HCT116 (cell line): ENCODE data around the gene PWP1. TPM values are rescaled to one million over a fixed set of nuclear protein-coding genes. Genes with fewer than 3 reads are reported as not detected.

Experiments used
- ATAC-seq: fragments of 200-7000 bp; cut with Tn5 transposase; 2 replicates; pipeline ENCODE4 v1.9.1; 2020; ENCODE audit warnings: mild to moderate bottlenecking, moderate library complexity
- BruUV-seq: library from RNA; stranded (reverse); fragments of 400-500 nt; replicated peaks from 2 replicates; lab custom pipeline; 2021; lab: Mats Ljungman, UMichigan
- CTCF ChIA-PET: fragments of 300-600 bp; sonication (Branson Sonifier 250); formaldehyde crosslinking; loops from one replicate; lab custom pipeline; 2021; ENCODE audit warnings: antibody characterized with exemption; lab: Charles Lee
- POLR2A ChIA-PET: fragments of 300-600, 350-600 bp; sonication (Branson Sonifier 250); formaldehyde crosslinking; loops from one replicate; lab custom pipeline; 2021; ENCODE audit warnings: antibody characterized with exemption; lab: Charles Lee
- RAD21 ChIA-PET, 2 experiments: fragments of 300-600 bp; sonication (Branson Sonifier 250); formaldehyde crosslinking; loops; one replicate each; lab custom pipeline; 2023; ENCODE audit warnings: low total read pairs in 2 of 2; ENCODE audit not compliant: uncharacterized antibody in 2 of 2, unreplicated experiment in 2 of 2, low non-redundant PET in 1 of 2; lab: Charles Lee
- DNase-seq: peaks from one replicate; pipeline ENCODE4 v3.0.0-alpha.2; 2010; ENCODE audit warnings: low read depth, low spot score
- H2AFZ ChIP-seq: fragments of 200-600 bp; shearing (Covaris generic), sonication (generic); 2 replicates; pipeline ENCODE4 v1.6.1; 2017; ENCODE audit warnings: low read depth, mixed run types, mixed read lengths, antibody characterized with exemption, low read length; ENCODE audit not compliant: poor library complexity, severe bottlenecking
- H3K27ac ChIP-seq: 2 replicates; pipeline ENCODE4 v1.5.1; 2012; ENCODE audit warnings: low read depth, low read length
- H3K27me3 ChIP-seq: fragments of 200-600 bp; sonication (generic); 2 replicates; pipeline ENCODE4 v1.6.1; 2016; ENCODE audit warnings: mixed run types, low read length, mixed read lengths; ENCODE audit not compliant: insufficient read depth
- H3K36me3 ChIP-seq, 2 experiments: fragments of 200-500 bp in 1 of 2; fragments of 200-600 bp in 1 of 2; sonication (Bioruptor generic) in 1 of 2; sonication (generic) in 1 of 2; 2 replicates each; pipeline versions ENCODE4 v1.5.1 to v1.6.1; 2014 to 2016; ENCODE audit warnings: low read length in 2 of 2, inconsistent platforms in 1 of 2, mixed read lengths in 1 of 2, mixed run types in 1 of 2; ENCODE audit not compliant: insufficient read depth in 2 of 2, control insufficient read depth in 1 of 2
- H3K4me1 ChIP-seq, 2 experiments: fragments of 200-600 bp in 1 of 2; sonication (generic) in 1 of 2; 2 replicates each; pipeline versions ENCODE4 v1.5.1 to v1.6.1; 2012 to 2017; ENCODE audit warnings: low read length in 2 of 2, inconsistent platforms in 1 of 2, mild to moderate bottlenecking in 1 of 2, mixed read lengths in 1 of 2, mixed run types in 1 of 2, moderate library complexity in 1 of 2; ENCODE audit not compliant: insufficient read depth in 2 of 2, control insufficient read depth in 1 of 2
- H3K4me2 ChIP-seq: fragments of 200-600 bp; sonication (generic); 2 replicates; pipeline ENCODE4 v1.6.1; 2017; ENCODE audit warnings: mixed run types, low read length, mixed read lengths
- H3K4me3 ChIP-seq, 2 experiments: fragments of 200-600 bp in 1 of 2; sonication (generic) in 1 of 2; replicated peaks in 1 of 2; 2 replicates each; pipeline ENCODE4 v1.5.1; 2011 to 2016; ENCODE audit warnings: low read length in 2 of 2, control low read depth in 1 of 2, low read depth in 1 of 2, mild to moderate bottlenecking in 1 of 2, mixed read lengths in 1 of 2, mixed run types in 1 of 2
- H3K79me2 ChIP-seq: fragments of 200-600 bp; sonication (generic); 2 replicates; pipeline ENCODE4 v1.6.1; 2017; ENCODE audit warnings: mild to moderate bottlenecking, mixed run types, low read length, moderate library complexity, mixed read lengths; ENCODE audit not compliant: insufficient read depth
- H3K9ac ChIP-seq: fragments of 200-600 bp; sonication (generic); 2 replicates; pipeline ENCODE4 v1.6.1; 2016; ENCODE audit warnings: low read length, mixed read lengths
- H3K9me2 ChIP-seq: fragments of 200-600 bp; sonication (generic), shearing (Covaris generic); 2 replicates; pipeline ENCODE4 v1.6.1; 2017; ENCODE audit warnings: mixed run types, mild to moderate bottlenecking, moderate library complexity; ENCODE audit not compliant: insufficient read depth
- H3K9me3 ChIP-seq, 2 experiments: fragments of 200-500 bp in 1 of 2; fragments of 200-600 bp in 1 of 2; sonication (Bioruptor generic) in 1 of 2; sonication (generic) in 1 of 2; 2 replicates each; pipeline ENCODE4 v1.6.1; 2014 to 2017; ENCODE audit warnings: low read length in 2 of 2, mixed read lengths in 2 of 2, inconsistent platforms in 1 of 2, low read depth in 1 of 2, mild to moderate bottlenecking in 1 of 2, mixed run types in 1 of 2, moderate library complexity in 1 of 2; ENCODE audit not compliant: control insufficient read depth in 1 of 2, insufficient read depth in 1 of 2
- H4K20me1 ChIP-seq: fragments of 200-600 bp; sonication (generic), shearing (Covaris generic); 2 replicates; pipeline ENCODE4 v1.6.1; 2017; ENCODE audit warnings: mixed run types, mild to moderate bottlenecking, moderate library complexity; ENCODE audit not compliant: insufficient read depth
- CTCF ChIP-seq, 3 experiments: fragments of 200-600 bp in 1 of 3; sonication (generic) in 1 of 3; IDR thresholded peaks in 2 of 3; conservative IDR thresholded peaks in 1 of 3; 2 replicates each; pipeline ENCODE4 v1.5.1; 2012 to 2017; ENCODE audit warnings: low read depth in 2 of 3, low read length in 2 of 3, antibody characterized with exemption in 1 of 3, borderline replicate concordance in 1 of 3, control low read depth in 1 of 3, mild to moderate bottlenecking in 1 of 3, mixed read lengths in 1 of 3, mixed run types in 1 of 3, moderate library complexity in 1 of 3; ENCODE audit not compliant: insufficient read depth in 1 of 3
- POLR2A ChIP-seq: IDR thresholded peaks from 2 replicates; pipeline ENCODE4 v1.7.0; 2011; ENCODE audit warnings: borderline replicate concordance; ENCODE audit not compliant: insufficient read depth, insufficient read length; ENCODE audit errors: extremely low read depth
- ZBTB33 ChIP-seq: IDR thresholded peaks from 2 replicates; pipeline ENCODE4 v1.6.1; 2011; ENCODE audit warnings: mild to moderate bottlenecking, low read length, moderate library complexity; ENCODE audit not compliant: insufficient replicate concordance; ENCODE audit errors: extremely low read depth
- ZFX ChIP-seq: fragments of 450-650 bp; IDR thresholded peaks from 2 replicates; pipeline ENCODE4 v1.6.1; 2017
- intact Hi-C: fragments of 100-400 bp; cut with micrococcal nuclease; formaldehyde crosslinking; loops from 2 replicates; pipeline ENCODE4 v1.10.0; 2022
- total RNA-seq: library from RNA; stranded (reverse); gene quantifications from one replicate; pipeline ENCODE4 v1.2.1, GENCODE V29; 2021; ENCODE audit not compliant: unreplicated experiment
- TF ChIP-seq, protein P1 (sequence below): IDR thresholded peaks from 2 replicates; pipeline ENCODE4 v1.6.1; 2012; ENCODE audit warnings: low read depth

Gene PWP1
- total RNA-seq, 1 experiment from 2014 or later, result 48.2 TPM

GRCh38 chr12:107684029-107684795 is 1.4 kb upstream of the PWP1 start (continued):
- TF ChIP-seq CTCF (IDR thresholded peaks at IDR 0.05 in 2 of 3, conservative IDR thresholded peaks at IDR 0.05 in 1 of 3; ENCODE audit: borderline replicate concordance in 1 of 3, insufficient read depth in 1 of 3, low read depth in 2 of 3, low read length in 2 of 3), result no peak
- TF ChIP-seq, protein P1, sequence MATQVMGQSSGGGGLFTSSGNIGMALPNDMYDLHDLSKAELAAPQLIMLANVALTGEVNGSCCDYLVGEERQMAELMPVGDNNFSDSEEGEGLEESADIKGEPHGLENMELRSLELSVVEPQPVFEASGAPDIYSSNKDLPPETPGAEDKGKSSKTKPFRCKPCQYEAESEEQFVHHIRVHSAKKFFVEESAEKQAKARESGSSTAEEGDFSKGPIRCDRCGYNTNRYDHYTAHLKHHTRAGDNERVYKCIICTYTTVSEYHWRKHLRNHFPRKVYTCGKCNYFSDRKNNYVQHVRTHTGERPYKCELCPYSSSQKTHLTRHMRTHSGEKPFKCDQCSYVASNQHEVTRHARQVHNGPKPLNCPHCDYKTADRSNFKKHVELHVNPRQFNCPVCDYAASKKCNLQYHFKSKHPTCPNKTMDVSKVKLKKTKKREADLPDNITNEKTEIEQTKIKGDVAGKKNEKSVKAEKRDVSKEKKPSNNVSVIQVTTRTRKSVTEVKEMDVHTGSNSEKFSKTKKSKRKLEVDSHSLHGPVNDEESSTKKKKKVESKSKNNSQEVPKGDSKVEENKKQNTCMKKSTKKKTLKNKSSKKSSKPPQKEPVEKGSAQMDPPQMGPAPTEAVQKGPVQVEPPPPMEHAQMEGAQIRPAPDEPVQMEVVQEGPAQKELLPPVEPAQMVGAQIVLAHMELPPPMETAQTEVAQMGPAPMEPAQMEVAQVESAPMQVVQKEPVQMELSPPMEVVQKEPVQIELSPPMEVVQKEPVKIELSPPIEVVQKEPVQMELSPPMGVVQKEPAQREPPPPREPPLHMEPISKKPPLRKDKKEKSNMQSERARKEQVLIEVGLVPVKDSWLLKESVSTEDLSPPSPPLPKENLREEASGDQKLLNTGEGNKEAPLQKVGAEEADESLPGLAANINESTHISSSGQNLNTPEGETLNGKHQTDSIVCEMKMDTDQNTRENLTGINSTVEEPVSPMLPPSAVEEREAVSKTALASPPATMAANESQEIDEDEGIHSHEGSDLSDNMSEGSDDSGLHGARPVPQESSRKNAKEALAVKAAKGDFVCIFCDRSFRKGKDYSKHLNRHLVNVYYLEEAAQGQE, result no peak
- TF ChIP-seq ZFX, result no peak

- peaks cover 39% of the 10 kb centered on the region for H3K79me2 ChIP-seq
- intact Hi-C loops, result loop anchor here (2.0 kb wide), 1 partner anchor 76 kb away; the partner anchor contains the start of gene PRDM4
- POLR2A ChIA-PET, result interaction anchor here (0.7 to 0.9 kb wide), 2 partner anchors 9 to 30 kb away, joined by 3 to 6 read pairs; no protein-coding TSS in a partner anchor
- peaks cover 0 to 14% of the 10 kb centered on the region in 2 experiments; a peak in 3 of 4 replicates for H3K4me1 ChIP-seq
- H4K20me1 ChIP-seq, result no peaks in the 10 kb centered on the region
- ATAC-seq (peak; percentile 60), DNase-seq (peak; percentile 23)
- RAD21 ChIA-PET, result no interaction called here
- no peaks in the 10 kb centered on the region for H3K9me3 ChIP-seq
- peak overlapping the region; percentile 40 for H2AFZ ChIP-seq
- TF ChIP-seq POLR2A (peak; percentile 13), ZBTB33 (no peak)
- H3K9me2 ChIP-seq, result no peaks in the 10 kb centered on the region
- peak overlapping the region; percentile 89 for H3K4me2 ChIP-seq
- H3K4me3 ChIP-seq, result peak overlapping the region; percentile 97 to 99
- H3K27me3 ChIP-seq, result no peaks in the 10 kb centered on the region
- peaks cover 14 to 15% of the 10 kb centered on the region in 2 experiments for H3K36me3 ChIP-seq
- TSS peak; percentile 95 for BruUV-seq
- peak overlapping the region; percentile 95 for H3K9ac ChIP-seq
- CTCF ChIA-PET, result interaction anchor here (0.8 to 1.7 kb wide), 2 partner anchors 9 to 14 kb away, joined by 3 to 6 read pairs; no protein-coding TSS in a partner anchor
- H3K27ac ChIP-seq, result peak overlapping the region; percentile 71
Measured at GRCh38 chr12:107684990-107685359, 624 bp upstream of the PWP1 start.
